ENCODE data around the gene MYO3B. TPM values are rescaled to one million over a fixed set of nuclear protein-coding genes. Genes with fewer than 3 reads are reported as not detected.

Gene MYO3B
- total RNA-seq, 1 experiment from 2014 or later: not detected

DNA sequence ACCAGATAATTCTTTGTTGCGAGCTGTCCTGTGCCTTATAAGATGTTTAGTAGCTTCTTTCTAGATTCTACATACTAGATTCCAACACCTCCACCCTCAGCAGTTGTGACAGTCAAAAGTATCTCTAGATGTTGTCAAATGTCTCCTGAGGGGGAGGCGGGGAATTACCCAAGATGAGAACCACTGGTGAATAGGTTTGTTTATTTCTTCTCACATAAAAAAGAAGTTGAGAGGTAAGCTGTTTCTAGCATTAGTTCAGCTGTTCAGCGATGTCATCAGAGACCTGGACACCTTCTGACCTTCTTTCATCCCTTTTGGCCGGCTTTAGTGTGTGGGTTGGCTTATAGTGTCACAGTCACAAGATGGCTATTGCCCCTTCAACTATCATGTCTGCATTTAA lies 299.7 kb downstream of the MYO3B start:
- no peaks in the 10 kb centered on the region for H3K36me3 Mint-ChIP-seq (ENCODE audit: insufficient read depth, unreplicated experiment)

DNA sequence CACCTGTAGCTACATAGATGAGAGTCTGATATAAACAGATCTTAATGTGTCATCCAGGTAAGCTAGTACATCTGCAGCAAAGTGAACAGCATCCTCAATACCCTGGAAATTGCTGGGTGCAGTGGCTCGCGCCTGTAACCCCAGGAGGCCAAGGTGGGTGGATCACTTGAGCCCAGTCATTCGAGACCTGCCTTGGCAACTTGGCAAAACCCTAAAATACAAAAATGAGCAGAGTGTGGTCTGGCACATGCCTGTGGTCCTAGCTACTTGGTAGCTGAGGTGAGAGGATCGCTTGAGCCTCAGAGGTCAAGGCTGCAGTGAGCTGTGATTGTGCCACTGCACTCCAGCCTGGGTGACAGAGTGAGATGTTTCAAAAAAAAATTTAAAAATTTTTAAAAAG lies 303.3 kb downstream of the MYO3B start:
- H3K4me1 Mint-ChIP-seq (ENCODE audit: insufficient read depth, unreplicated experiment): no peaks in the 10 kb centered on the region
- TF ChIP-seq, protein P1, sequence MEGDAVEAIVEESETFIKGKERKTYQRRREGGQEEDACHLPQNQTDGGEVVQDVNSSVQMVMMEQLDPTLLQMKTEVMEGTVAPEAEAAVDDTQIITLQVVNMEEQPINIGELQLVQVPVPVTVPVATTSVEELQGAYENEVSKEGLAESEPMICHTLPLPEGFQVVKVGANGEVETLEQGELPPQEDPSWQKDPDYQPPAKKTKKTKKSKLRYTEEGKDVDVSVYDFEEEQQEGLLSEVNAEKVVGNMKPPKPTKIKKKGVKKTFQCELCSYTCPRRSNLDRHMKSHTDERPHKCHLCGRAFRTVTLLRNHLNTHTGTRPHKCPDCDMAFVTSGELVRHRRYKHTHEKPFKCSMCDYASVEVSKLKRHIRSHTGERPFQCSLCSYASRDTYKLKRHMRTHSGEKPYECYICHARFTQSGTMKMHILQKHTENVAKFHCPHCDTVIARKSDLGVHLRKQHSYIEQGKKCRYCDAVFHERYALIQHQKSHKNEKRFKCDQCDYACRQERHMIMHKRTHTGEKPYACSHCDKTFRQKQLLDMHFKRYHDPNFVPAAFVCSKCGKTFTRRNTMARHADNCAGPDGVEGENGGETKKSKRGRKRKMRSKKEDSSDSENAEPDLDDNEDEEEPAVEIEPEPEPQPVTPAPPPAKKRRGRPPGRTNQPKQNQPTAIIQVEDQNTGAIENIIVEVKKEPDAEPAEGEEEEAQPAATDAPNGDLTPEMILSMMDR (IDR thresholded peaks at IDR 0.05; ENCODE audit: unreplicated experiment): no peak
- DNase-seq (ENCODE audit: unreplicated experiment): no peak
- H3K36me3 Mint-ChIP-seq (ENCODE audit: insufficient read depth, unreplicated experiment): no peaks in the 10 kb centered on the region
- H3K9me3 Mint-ChIP-seq (ENCODE audit: unreplicated experiment): no peaks in the 10 kb centered on the region
- BruUV-seq (replicated peaks): no TSS peak
- ChIA-PET POLR2A (no interaction called here), CTCF (interaction anchor here (1.0 kb wide), 1 partner anchor 335 kb away, joined by 4 read pairs; no protein-coding TSS in a partner anchor)
- H3K4me3 Mint-ChIP-seq (ENCODE audit: unreplicated experiment): no peak overlapping the region
- no peaks in the 10 kb centered on the region for H3K27me3 Mint-ChIP-seq (ENCODE audit: insufficient read depth, unreplicated experiment)
- H3K27ac Mint-ChIP-seq (ENCODE audit: low read depth, unreplicated experiment): no peak overlapping the region
- intact Hi-C loops (cut with micrococcal nuclease): no loop called here

More for the DNA sequence above, 299.7 kb downstream of the MYO3B start:
- H3K27me3 Mint-ChIP-seq (ENCODE audit: insufficient read depth, unreplicated experiment): no peaks in the 10 kb centered on the region
- H3K4me1 Mint-ChIP-seq (ENCODE audit: insufficient read depth, unreplicated experiment): no peaks in the 10 kb centered on the region
- no peak for DNase-seq (ENCODE audit: unreplicated experiment)
- POLR2A ChIA-PET: no interaction called here
- no TSS peak for BruUV-seq (replicated peaks)
- H3K4me3 Mint-ChIP-seq (ENCODE audit: unreplicated experiment): no peak overlapping the region
- no peaks in the 10 kb centered on the region for H3K9me3 Mint-ChIP-seq (ENCODE audit: unreplicated experiment)
- TF ChIP-seq, protein P1 (IDR thresholded peaks at IDR 0.05; ENCODE audit: unreplicated experiment): no peak
- no peak overlapping the region for H3K27ac Mint-ChIP-seq (ENCODE audit: low read depth, unreplicated experiment)
- CTCF ChIA-PET: interaction anchor here (0.6 to 1.0 kb wide), 2 partner anchors 69 to 178 kb away, joined by 3 read pairs; no protein-coding TSS in a partner anchor
- intact Hi-C loops (cut with micrococcal nuclease): no loop called here

- Mint-ChIP-seq H3K4me1 (ENCODE audit: insufficient read depth, unreplicated experiment) (no peaks in the 10 kb centered on the region), H3K27ac (ENCODE audit: low read depth, unreplicated experiment) (no peak overlapping the region), H3K36me3 (ENCODE audit: insufficient read depth, unreplicated experiment) (no peaks in the 10 kb centered on the region), H3K9me3 (ENCODE audit: unreplicated experiment) (no peaks in the 10 kb centered on the region), H3K27me3 (ENCODE audit: insufficient read depth, unreplicated experiment) (no peaks in the 10 kb centered on the region), H3K4me3 (ENCODE audit: unreplicated experiment) (no peak overlapping the region)
- ChIA-PET POLR2A (no interaction called here), CTCF (interaction anchor here (0.6 to 2.0 kb wide), 2 partner anchors 11 to 254 kb away, joined by 4 to 6 read pairs; no protein-coding TSS in a partner anchor)
- BruUV-seq (replicated peaks): no TSS peak
- TF ChIP-seq, protein P1 (IDR thresholded peaks at IDR 0.05; ENCODE audit: unreplicated experiment): no peak
- DNase-seq (ENCODE audit: unreplicated experiment): no peak
- intact Hi-C loops (cut with micrococcal nuclease): no loop called here
These were observed 306.6 kb downstream of the MYO3B start for GRCh38 chr2:170484552-170484951.

DNA sequence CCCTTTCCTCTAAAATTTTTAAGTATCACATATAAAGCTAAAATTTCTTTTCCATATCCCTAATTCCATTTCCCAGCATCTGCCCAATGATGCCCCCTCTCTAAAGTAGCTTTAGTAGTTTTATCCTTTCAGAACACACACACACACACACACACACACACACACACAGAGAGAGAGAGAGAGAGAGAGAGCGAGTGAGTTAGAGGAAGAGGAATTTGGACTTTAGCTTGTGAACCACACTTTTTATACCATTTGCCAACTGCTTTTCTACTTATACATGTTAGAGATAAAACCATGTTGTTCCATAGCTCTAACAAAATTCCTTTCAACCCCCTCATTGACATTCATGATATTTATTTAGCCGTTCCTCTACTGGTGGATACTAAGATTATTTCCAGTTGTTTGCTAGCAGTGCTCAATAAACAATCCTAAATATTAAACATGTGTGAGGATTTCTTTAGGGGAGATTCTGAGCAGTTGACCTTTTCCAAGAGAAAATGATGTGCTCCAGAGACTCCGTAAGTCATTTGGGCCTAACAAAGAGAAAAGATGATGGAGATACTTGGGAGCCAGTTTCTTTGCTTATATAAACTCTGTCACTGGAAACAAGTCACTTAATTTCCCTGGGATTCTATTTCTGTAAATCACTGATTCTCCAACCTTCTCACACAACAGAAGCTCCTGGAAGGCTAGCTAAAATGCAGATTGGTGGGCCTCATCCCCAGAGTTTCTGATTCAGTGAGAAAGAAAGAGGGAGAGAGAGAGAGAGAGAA lies 307.5 kb downstream of the MYO3B start:
- H3K9me3 Mint-ChIP-seq (ENCODE audit: unreplicated experiment): no peaks in the 10 kb centered on the region
- intact Hi-C loops (cut with micrococcal nuclease): loop anchor here (1.0 kb wide), 2 partner anchors 50 to 327 kb away; no protein-coding TSS in a partner anchor
- POLR2A ChIA-PET: no interaction called here
- no peak overlapping the region for H3K4me3 Mint-ChIP-seq (ENCODE audit: unreplicated experiment)
- TF ChIP-seq, protein P1 (IDR thresholded peaks at IDR 0.05; ENCODE audit: unreplicated experiment): no peak
- CTCF ChIA-PET: interaction anchor here (0.5 to 2.0 kb wide), 8 partner anchors 10 to 327 kb away, joined by 3 to 8 read pairs (median 4); no protein-coding TSS in a partner anchor
- H3K27me3 Mint-ChIP-seq (ENCODE audit: insufficient read depth, unreplicated experiment): no peaks in the 10 kb centered on the region
- no TSS peak for BruUV-seq (replicated peaks)
- H3K27ac Mint-ChIP-seq (ENCODE audit: low read depth, unreplicated experiment): no peak overlapping the region
- no peaks in the 10 kb centered on the region for H3K4me1 Mint-ChIP-seq (ENCODE audit: insufficient read depth, unreplicated experiment)
- no peak for DNase-seq (ENCODE audit: unreplicated experiment)
- H3K36me3 Mint-ChIP-seq (ENCODE audit: insufficient read depth, unreplicated experiment): no peaks in the 10 kb centered on the region
